Cardiac muscle cell (in vitro differentiated cells and primary cell): Measurements from ENCODE around the gene PHF12. TPM values are rescaled to one million over a fixed set of nuclear protein-coding genes. Genes with fewer than 3 reads are reported as not detected.

Experiments
- DNase-seq, 2 donors: peaks; one replicate each; pipeline versions ENCODE4 v3.0.0 to v3.0.0-alpha.2; 2010 to 2017; ENCODE audit warnings: low read depth in 1 of 2, low spot score in 1 of 2
- H3K27ac ChIP-seq: fragments of 200-600 bp; sonication (generic); 2 replicates; pipeline ENCODE4 v1.5.1; 2016
- H3K27me3 ChIP-seq: fragments of 200-600 bp; sonication (generic); 2 replicates; pipeline ENCODE4 v1.6.0; 2016; ENCODE audit warnings: control low read depth
- H3K36me3 ChIP-seq: fragments of 200-600 bp; sonication (generic); 2 replicates; pipeline ENCODE4 v1.5.1; 2016; ENCODE audit warnings: control low read depth
- H3K4me1 ChIP-seq: fragments of 200-600 bp; sonication (generic); 2 replicates; pipeline ENCODE4 v1.8.1; 2017; ENCODE audit warnings: low read depth, mild to moderate bottlenecking, mixed run types
- H3K4me3 ChIP-seq: fragments of 200-600 bp; sonication (generic); 2 replicates; pipeline ENCODE4 v1.5.1; 2016; ENCODE audit warnings: mild to moderate bottlenecking
- H3K9me3 ChIP-seq: fragments of 200-600 bp; sonication (generic); 2 replicates; pipeline ENCODE4 v1.5.1; 2017; ENCODE audit warnings: low read depth, mild to moderate bottlenecking, control low read depth
- polyA plus RNA-seq: library from polyadenylated mRNA; unstranded; fragments of >200 nt; fragmentation: Nextera tagmentation; extraction: Ambion mirVana; gene quantifications from 2 replicates; pipeline ENCODE4 v1.2.1, GENCODE V29; 2016
- total RNA-seq: library from RNA; depleted of rRNA; stranded (reverse); fragments of >200 nt; gene quantifications from 2 replicates; pipeline ENCODE4 v1.2.3, GENCODE V29; 2016
- TF ChIP-seq, protein P1 (sequence below): IDR thresholded peaks from 2 replicates; pipeline ENCODE4 v1.5.1; 2012; ENCODE audit warnings: low read depth, mild to moderate bottlenecking, low read length

PHF12 gene
- total and polyA plus RNA-seq, 2 experiments from 2014 or later, result 17.9 to 45.6 TPM

DNA sequence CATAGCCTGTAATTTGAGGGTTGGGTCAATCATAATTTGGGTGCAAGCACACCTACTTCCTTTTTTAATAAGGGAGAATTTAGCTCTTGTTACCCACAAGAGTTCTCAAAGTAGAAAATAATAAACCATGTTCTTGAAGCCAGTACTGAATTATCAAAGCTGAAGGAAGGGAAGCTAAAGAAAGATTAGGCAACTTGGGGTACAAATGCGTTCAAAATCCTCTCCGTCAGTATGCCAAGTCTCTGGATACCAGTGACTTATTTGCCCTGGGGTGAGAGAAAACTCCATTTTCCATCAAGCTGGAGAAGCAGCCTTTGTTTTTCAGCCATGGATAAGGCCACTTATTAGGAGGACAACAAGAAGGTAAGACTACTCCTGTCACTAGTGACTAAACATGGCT lies 25.0 kb downstream of the PHF12 start:
- Histone ChIP-seq H3K27ac (peak overlapping the region; percentile 9), H3K36me3 (peaks cover 24% of the 10 kb centered on the region), H3K4me1 (no peaks in the 10 kb centered on the region), H3K9me3 (no peaks in the 10 kb centered on the region), H3K27me3 (no peaks in the 10 kb centered on the region), H3K4me3 (no peak overlapping the region)
- TF ChIP-seq, protein P1, sequence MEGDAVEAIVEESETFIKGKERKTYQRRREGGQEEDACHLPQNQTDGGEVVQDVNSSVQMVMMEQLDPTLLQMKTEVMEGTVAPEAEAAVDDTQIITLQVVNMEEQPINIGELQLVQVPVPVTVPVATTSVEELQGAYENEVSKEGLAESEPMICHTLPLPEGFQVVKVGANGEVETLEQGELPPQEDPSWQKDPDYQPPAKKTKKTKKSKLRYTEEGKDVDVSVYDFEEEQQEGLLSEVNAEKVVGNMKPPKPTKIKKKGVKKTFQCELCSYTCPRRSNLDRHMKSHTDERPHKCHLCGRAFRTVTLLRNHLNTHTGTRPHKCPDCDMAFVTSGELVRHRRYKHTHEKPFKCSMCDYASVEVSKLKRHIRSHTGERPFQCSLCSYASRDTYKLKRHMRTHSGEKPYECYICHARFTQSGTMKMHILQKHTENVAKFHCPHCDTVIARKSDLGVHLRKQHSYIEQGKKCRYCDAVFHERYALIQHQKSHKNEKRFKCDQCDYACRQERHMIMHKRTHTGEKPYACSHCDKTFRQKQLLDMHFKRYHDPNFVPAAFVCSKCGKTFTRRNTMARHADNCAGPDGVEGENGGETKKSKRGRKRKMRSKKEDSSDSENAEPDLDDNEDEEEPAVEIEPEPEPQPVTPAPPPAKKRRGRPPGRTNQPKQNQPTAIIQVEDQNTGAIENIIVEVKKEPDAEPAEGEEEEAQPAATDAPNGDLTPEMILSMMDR, result no peak
- DNase-seq, result no peak

DNA sequence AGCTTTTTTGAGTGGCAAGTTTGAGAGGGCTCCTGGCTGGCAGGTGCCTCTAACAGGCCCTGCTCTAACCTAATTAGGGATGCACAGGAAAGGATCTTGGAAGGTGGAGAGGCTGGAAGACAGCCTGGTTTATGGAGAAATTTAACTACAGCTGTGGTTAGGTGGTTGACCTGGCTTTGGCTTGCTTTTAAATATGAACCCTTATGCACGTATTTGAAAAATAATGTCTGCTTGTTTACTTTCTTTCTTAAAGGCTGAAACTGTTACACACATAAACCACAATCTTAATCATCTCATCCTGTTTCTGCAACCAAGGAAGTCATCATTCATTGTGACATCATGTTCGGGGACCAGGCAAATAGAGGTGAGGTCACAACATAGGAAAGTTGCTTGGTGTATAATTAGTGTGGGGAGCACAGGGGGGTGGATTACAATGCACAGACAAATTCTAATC lies 25.4 kb downstream of the PHF12 start:
- Histone ChIP-seq H3K27ac (no peak overlapping the region), H3K4me1 (no peaks in the 10 kb centered on the region), H3K27me3 (no peaks in the 10 kb centered on the region), H3K4me3 (no peak overlapping the region), H3K9me3 (no peaks in the 10 kb centered on the region), H3K36me3 (peaks cover 28% of the 10 kb centered on the region)
- TF ChIP-seq, protein P1, result no peak
- DNase-seq, result peak in 1 of 2 donors; percentile 83

DNA sequence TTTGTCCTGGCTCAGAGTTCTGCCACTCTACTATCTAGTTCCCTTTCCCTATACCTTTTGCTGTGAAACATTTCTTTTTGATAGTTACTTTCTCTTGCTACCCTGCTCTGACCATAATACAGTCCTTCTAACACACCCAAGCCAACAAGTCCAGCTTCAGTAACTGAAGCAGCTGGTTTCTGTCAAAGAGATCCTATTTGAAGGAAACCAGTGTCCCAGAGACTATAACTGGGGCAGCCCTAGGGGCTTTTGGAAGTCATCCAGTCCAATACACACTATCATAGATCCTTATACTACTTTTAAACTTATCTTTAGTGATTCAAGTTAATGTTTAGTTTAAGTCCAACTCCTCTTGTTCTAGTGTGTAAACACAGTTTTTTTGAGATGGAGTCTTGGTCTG lies 31.1 kb downstream of the PHF12 start:
- H3K36me3 ChIP-seq, result peaks cover 79% of the 10 kb centered on the region
- TF ChIP-seq, protein P1, result no peak
- no peak overlapping the region for H3K4me3 ChIP-seq
- no peak for DNase-seq
- no peak overlapping the region for H3K27ac ChIP-seq
- H3K4me1 ChIP-seq, result no peaks in the 10 kb centered on the region
- no peaks in the 10 kb centered on the region for H3K27me3 ChIP-seq
- H3K9me3 ChIP-seq, result no peaks in the 10 kb centered on the region

DNA sequence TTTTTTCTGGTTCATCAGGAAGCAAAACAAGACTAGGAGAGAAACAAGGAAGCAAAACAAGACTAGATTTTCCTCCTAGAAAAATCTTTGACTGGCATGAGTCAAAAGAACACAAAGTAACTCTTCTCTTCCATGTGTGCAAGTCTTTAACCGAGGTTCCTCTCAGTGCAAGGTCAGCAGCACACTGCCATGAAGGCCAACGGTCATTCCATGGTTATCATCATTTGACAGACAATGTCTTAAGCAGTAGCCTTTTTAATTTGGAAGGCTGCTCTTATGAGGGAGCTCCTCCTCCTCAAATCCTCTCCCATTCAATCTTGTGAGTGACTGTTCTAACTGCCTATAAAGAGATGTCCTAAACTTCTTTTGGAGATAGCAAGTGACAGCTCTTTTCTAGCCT lies 33.0 kb downstream of the PHF12 start:
- no peak for DNase-seq
- TF ChIP-seq, protein P1, result no peak
- Histone ChIP-seq H3K4me1 (no peaks in the 10 kb centered on the region), H3K36me3 (peaks cover 89% of the 10 kb centered on the region), H3K27me3 (no peaks in the 10 kb centered on the region), H3K27ac (no peak overlapping the region), H3K9me3 (no peaks in the 10 kb centered on the region), H3K4me3 (no peak overlapping the region)

DNA sequence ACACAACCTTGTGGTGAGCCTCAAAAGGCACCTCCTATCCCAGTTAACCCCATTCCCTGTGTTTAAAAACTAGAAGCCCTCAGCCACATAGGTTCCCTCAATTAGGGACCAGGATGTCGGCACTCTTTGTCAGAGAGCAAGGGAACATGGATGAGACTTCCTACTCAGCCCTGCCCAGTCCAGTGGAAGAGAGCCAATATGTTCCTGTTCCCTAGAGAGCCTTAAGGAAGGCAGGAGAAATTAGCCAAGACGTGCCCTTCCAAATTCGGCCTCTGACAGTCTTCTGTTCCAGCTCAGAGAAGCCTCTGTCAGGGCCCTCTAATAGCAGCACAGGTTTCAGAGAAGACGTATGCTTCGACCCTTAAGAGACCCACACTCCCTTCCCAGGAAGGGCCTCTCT lies 33.9 kb downstream of the PHF12 start:
- Histone ChIP-seq H3K4me3 (no peak overlapping the region), H3K9me3 (no peaks in the 10 kb centered on the region), H3K27me3 (no peaks in the 10 kb centered on the region), H3K27ac (no peak overlapping the region), H3K4me1 (no peaks in the 10 kb centered on the region), H3K36me3 (peaks cover 88% of the 10 kb centered on the region)
- no peak for DNase-seq
- TF ChIP-seq, protein P1, result no peak

DNA sequence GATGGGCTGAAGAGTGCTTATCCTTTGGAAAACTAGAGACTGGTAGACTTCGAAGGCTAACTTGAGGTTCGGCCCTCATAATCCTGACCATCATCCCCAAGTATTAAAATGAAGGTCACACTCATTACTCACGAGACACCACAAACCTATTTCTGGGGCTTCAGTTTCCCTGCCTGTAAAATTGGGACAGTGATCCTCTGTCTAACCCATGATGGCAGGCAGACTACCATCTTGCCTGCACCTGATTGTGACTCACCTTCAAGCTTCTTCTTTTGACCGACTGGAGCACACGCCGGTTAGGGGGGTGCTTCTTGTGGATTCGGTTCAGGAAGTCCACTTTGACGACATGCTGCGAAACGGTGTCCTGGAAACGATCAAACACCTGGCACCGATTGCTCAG lies 34.3 kb downstream of the PHF12 start:
- H3K36me3 ChIP-seq, result peaks cover 88% of the 10 kb centered on the region
- H3K9me3 ChIP-seq, result no peaks in the 10 kb centered on the region
- DNase-seq, result no peak
- H3K4me3 ChIP-seq, result no peak overlapping the region
- no peaks in the 10 kb centered on the region for H3K27me3 ChIP-seq
- no peak overlapping the region for H3K27ac ChIP-seq
- TF ChIP-seq, protein P1, result no peak
- H3K4me1 ChIP-seq, result no peaks in the 10 kb centered on the region
